Measurements from ENCODE around the gene TTC7B. TPM values are rescaled to one million over a fixed set of nuclear protein-coding genes. Genes with fewer than 3 reads are reported as not detected.

The TTC7B gene
- total and polyA plus RNA-seq, 12 donors, result 10.0 to 58.4 (median 24.7) TPM

- DNase-seq, result no peak
- intact Hi-C loops (cut with DNase I), result no loop called here
- Histone ChIP-seq H3K4me1 (replicated peaks in 1 of 2) (peaks cover 21 to 28% of the 10 kb centered on the region in 2 donors), H3K27ac (no peak overlapping the region), H3K36me3 (replicated peaks in 1 of 2) (no peaks in the 10 kb centered on the region), H3K4me3 (no peak overlapping the region), H3K9me3 (replicated peaks in 1 of 3) (no peaks in the 10 kb centered on the region), H3K27me3 (no peaks in the 10 kb centered on the region)
- WGBS, 4 donors, result 89 to 91% (median 90%) methylated on average over 8 to 10 of the region's 10 CpGs
- TF ChIP-seq, protein P1, sequence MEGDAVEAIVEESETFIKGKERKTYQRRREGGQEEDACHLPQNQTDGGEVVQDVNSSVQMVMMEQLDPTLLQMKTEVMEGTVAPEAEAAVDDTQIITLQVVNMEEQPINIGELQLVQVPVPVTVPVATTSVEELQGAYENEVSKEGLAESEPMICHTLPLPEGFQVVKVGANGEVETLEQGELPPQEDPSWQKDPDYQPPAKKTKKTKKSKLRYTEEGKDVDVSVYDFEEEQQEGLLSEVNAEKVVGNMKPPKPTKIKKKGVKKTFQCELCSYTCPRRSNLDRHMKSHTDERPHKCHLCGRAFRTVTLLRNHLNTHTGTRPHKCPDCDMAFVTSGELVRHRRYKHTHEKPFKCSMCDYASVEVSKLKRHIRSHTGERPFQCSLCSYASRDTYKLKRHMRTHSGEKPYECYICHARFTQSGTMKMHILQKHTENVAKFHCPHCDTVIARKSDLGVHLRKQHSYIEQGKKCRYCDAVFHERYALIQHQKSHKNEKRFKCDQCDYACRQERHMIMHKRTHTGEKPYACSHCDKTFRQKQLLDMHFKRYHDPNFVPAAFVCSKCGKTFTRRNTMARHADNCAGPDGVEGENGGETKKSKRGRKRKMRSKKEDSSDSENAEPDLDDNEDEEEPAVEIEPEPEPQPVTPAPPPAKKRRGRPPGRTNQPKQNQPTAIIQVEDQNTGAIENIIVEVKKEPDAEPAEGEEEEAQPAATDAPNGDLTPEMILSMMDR (IDR thresholded peaks at IDR 0.05), result no peak
- no peak for TF ChIP-seq POLR2A (IDR thresholded peaks at IDR 0.05)
Observed at GRCh38 chr14:90549794-90550641, 266.2 kb downstream of the TTC7B start.

DNA sequence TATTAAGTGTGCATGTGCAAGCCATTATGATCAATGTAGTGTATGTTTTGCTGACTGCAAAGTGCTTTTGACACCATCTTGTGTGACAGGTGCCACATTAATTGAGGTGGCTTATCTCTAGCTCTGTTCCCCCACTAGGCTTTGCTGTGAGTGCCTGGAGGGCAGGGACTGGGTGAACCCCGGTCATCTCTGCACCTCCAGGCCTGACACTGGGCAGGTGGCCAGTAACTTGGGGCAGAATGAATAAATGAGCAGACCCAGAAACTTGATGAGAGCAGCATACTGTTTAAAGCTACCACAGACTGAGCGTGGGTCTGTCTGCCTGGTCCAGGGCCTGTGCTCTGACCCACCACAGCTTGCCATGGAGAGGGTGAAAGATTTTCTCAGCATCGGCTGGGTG is 267.8 kb downstream of the TTC7B start:
- DNase-seq, result peak in 1 of 7 donors; percentile 66
- peaks cover 21 to 28% of the 10 kb centered on the region in 2 donors for H3K4me1 ChIP-seq (replicated peaks in 1 of 2)

DNA sequence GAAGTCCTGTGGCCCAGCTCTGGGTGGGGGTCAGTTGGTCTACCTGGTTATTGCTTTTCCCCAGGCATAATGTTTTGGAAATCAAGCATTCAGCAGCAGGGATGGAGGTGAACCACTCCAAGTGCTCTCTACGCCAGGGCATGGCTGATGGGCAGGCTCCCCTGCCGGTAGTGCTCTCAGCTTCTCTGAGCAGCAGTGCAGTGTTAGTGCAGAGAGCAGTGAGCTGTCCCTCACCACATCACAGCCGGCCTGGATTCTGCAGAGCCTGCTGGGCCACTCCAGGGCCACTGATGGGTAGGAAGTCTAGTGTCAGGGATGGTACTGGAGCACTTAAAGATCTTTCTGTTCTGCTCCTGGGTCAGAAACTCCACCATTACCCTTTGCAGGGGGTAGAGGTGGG is 268.3 kb downstream of the TTC7B start:
- intact Hi-C loops (cut with DNase I), result no loop called here
- peaks cover 21 to 28% of the 10 kb centered on the region in 2 donors for H3K4me1 ChIP-seq (replicated peaks in 1 of 2)
- H3K4me3 ChIP-seq, result no peak overlapping the region
- no peaks in the 10 kb centered on the region for H3K36me3 ChIP-seq (replicated peaks in 1 of 2)
- no peaks in the 10 kb centered on the region for H3K9me3 ChIP-seq (replicated peaks in 1 of 3)
- 70 to 87% (median 81%) methylated on average over 2 to 3 of the region's 3 CpGs; no CpG with 5 or more reads in 1 of the 4 donors for WGBS, 4 donors
- TF ChIP-seq POLR2A (IDR thresholded peaks at IDR 0.05), result no peak
- TF ChIP-seq, protein P1 (IDR thresholded peaks at IDR 0.05), result no peak
- no peak for DNase-seq
- H3K27ac ChIP-seq, result no peak overlapping the region
- H3K27me3 ChIP-seq, result no peaks in the 10 kb centered on the region

More for the DNA sequence above, 267.8 kb downstream of the TTC7B start:
- no peaks in the 10 kb centered on the region for H3K36me3 ChIP-seq (replicated peaks in 1 of 2)
- no peaks in the 10 kb centered on the region for H3K27me3 ChIP-seq
- WGBS, 4 donors, result 84 to 96% (median 90%) methylated on average over 3 of the region's 3 CpGs
- H3K4me3 ChIP-seq, result no peak overlapping the region
- H3K27ac ChIP-seq, result no peak overlapping the region
- no peaks in the 10 kb centered on the region for H3K9me3 ChIP-seq (replicated peaks in 1 of 3)
- intact Hi-C loops (cut with DNase I), result no loop called here
- TF ChIP-seq, protein P1 (IDR thresholded peaks at IDR 0.05), result no peak
- no peak for TF ChIP-seq POLR2A (IDR thresholded peaks at IDR 0.05)

DNA sequence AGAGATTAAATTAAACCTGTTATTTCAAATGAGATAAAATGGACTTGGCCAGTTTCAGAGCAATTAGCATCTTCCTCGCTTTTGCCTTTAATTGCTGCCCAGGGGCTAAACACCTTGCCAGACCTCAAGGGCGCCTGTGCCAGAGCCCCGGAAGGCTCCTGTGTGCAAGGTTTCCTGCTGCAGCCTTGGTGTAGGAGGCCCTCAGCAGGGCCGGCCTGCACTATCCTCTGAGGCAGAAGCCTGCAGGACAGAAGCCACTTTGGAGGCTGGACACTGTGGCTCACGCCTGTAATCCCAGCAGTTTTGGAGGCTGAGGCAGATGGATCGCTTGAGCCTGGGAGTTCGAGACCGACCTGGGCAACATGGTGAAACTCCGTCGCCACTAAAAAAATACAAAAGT is 269.0 kb downstream of the TTC7B start:
- Histone ChIP-seq H3K9me3 (replicated peaks in 1 of 3) (no peaks in the 10 kb centered on the region), H3K36me3 (replicated peaks in 1 of 2) (no peaks in the 10 kb centered on the region), H3K27me3 (no peaks in the 10 kb centered on the region), H3K27ac (no peak overlapping the region), H3K4me1 (replicated peaks in 1 of 2) (peaks cover 21 to 28% of the 10 kb centered on the region in 2 donors), H3K4me3 (no peak overlapping the region)
- intact Hi-C loops (cut with DNase I), result no loop called here
- 91 to 98% (median 94%) methylated on average over 7 to 10 of the region's 10 CpGs for WGBS, 4 donors
- DNase-seq, result no peak
- TF ChIP-seq POLR2A (IDR thresholded peaks at IDR 0.05), result no peak
- TF ChIP-seq, protein P1 (IDR thresholded peaks at IDR 0.05), result no peak

Measured in adrenal gland (tissue), 12 donors.